ENCODE results near the gene IRF2BPL.

IRF2BPL gene

GRCh38 chr14:77063571-77064171 lies 35.2 kb upstream of the IRF2BPL start:
- TF ChIP-seq CTCF (IDR thresholded peaks at IDR 0.05; ENCODE audit: borderline replicate concordance, control extremely low read depth, extremely low read depth, insufficient read depth, missing control alignments), result no peak
- DNase-seq (ENCODE audit: low spot score), result no peak
- in situ Hi-C loops (cut with MboI; ENCODE audit: low sequenced_read_pairs, unreplicated experiment), result loop anchor here (10.0 kb wide), 2 partner anchors 149 to 179 kb away; no protein-coding TSS in a partner anchor

- in situ Hi-C loops (cut with MboI; ENCODE audit: low sequenced_read_pairs, unreplicated experiment), result loop anchor here (10.0 kb wide), 2 partner anchors 147 to 177 kb away; no protein-coding TSS in a partner anchor
- DNase-seq (ENCODE audit: low spot score), result no peak
- no peak for TF ChIP-seq CTCF (IDR thresholded peaks at IDR 0.05; ENCODE audit: borderline replicate concordance, control extremely low read depth, extremely low read depth, insufficient read depth, missing control alignments)
These were observed 33.8 kb upstream of the IRF2BPL start for GRCh38 chr14:77062261-77062660.

GRCh38 chr14:77061630-77062257 lies 33.2 kb upstream of the IRF2BPL start:
- DNase-seq (ENCODE audit: low spot score), result no peak
- in situ Hi-C loops (cut with MboI; ENCODE audit: low sequenced_read_pairs, unreplicated experiment), result loop anchor here (10.0 kb wide), 2 partner anchors 147 to 177 kb away; no protein-coding TSS in a partner anchor
- no peak for TF ChIP-seq CTCF (IDR thresholded peaks at IDR 0.05; ENCODE audit: borderline replicate concordance, control extremely low read depth, extremely low read depth, insufficient read depth, missing control alignments)

- no peak for TF ChIP-seq CTCF (IDR thresholded peaks at IDR 0.05; ENCODE audit: borderline replicate concordance, control extremely low read depth, extremely low read depth, insufficient read depth, missing control alignments)
- in situ Hi-C loops (cut with MboI; ENCODE audit: low sequenced_read_pairs, unreplicated experiment), result no loop called here
- DNase-seq (ENCODE audit: low spot score), result no peak
These were observed 30.9 kb upstream of the IRF2BPL start for GRCh38 chr14:77059276-77059915.

GRCh38 chr14:77058785-77059184 lies 30.3 kb upstream of the IRF2BPL start:
- DNase-seq (ENCODE audit: low spot score), result no peak
- in situ Hi-C loops (cut with MboI; ENCODE audit: low sequenced_read_pairs, unreplicated experiment), result no loop called here
- TF ChIP-seq CTCF (IDR thresholded peaks at IDR 0.05; ENCODE audit: borderline replicate concordance, control extremely low read depth, extremely low read depth, insufficient read depth, missing control alignments), result no peak

GRCh38 chr14:77058117-77058516 lies 29.6 kb upstream of the IRF2BPL start:
- in situ Hi-C loops (cut with MboI; ENCODE audit: low sequenced_read_pairs, unreplicated experiment), result no loop called here
- DNase-seq (ENCODE audit: low spot score), result no peak
- TF ChIP-seq CTCF (IDR thresholded peaks at IDR 0.05; ENCODE audit: borderline replicate concordance, control extremely low read depth, extremely low read depth, insufficient read depth, missing control alignments), result no peak

Measured in GM13976 (cell line).